NCI-H2171 (cell line): ENCODE data around the gene TUNAR.

Experiments used
- DNase-seq: peaks from one replicate; lab custom pipeline; 2025; lab: John Stamatoyannopoulos, UW

Gene TUNAR

GRCh38 chr14:95872777-95873176, 3.9 kb upstream of the TUNAR start:
- DNase-seq: no peak

GRCh38 chr14:95875831-95876760, 536 bp upstream of the TUNAR start:
- peak; percentile 50 for DNase-seq

- DNase-seq: no peak
These were observed 1.0 kb downstream of the TUNAR start for GRCh38 chr14:95877633-95878032.

GRCh38 chr14:95884377-95884776, 7.7 kb downstream of the TUNAR start:
- no peak for DNase-seq

- no peak for DNase-seq
These were observed 8.6 kb downstream of the TUNAR start for GRCh38 chr14:95885278-95885677.

- DNase-seq: no peak
These were observed 9.2 kb downstream of the TUNAR start for GRCh38 chr14:95885866-95886265.

- DNase-seq: no peak
These were observed 9.9 kb downstream of the TUNAR start for GRCh38 chr14:95886366-95887056.

- no peak for DNase-seq
These were observed 10.7 kb downstream of the TUNAR start for GRCh38 chr14:95887351-95887750.

GRCh38 chr14:95889236-95889979, 12.8 kb downstream of the TUNAR start:
- DNase-seq: no peak

GRCh38 chr14:95891742-95892141, 15.1 kb downstream of the TUNAR start:
- no peak for DNase-seq

GRCh38 chr14:95892142-95892541, 15.5 kb downstream of the TUNAR start:
- no peak for DNase-seq

- DNase-seq: no peak
These were observed 19.1 kb downstream of the TUNAR start for GRCh38 chr14:95895720-95896119.

- no peak for DNase-seq
These were observed 20.0 kb downstream of the TUNAR start for GRCh38 chr14:95896498-95897135.

GRCh38 chr14:95897280-95897679, 20.6 kb downstream of the TUNAR start:
- DNase-seq: no peak

GRCh38 chr14:95901054-95901453, 24.4 kb downstream of the TUNAR start:
- DNase-seq: no peak

GRCh38 chr14:95902273-95902826, 25.7 kb downstream of the TUNAR start:
- DNase-seq: no peak

- DNase-seq: no peak
These were observed 26.5 kb downstream of the TUNAR start for GRCh38 chr14:95903165-95903564.

- no peak for DNase-seq
These were observed 27.0 kb downstream of the TUNAR start for GRCh38 chr14:95903616-95904107.

- DNase-seq: no peak
These were observed 30.0 kb downstream of the TUNAR start for GRCh38 chr14:95906591-95906990.

- DNase-seq: no peak
These were observed 34.0 kb downstream of the TUNAR start for GRCh38 chr14:95910628-95911027.

- DNase-seq: no peak
These were observed 34.8 kb downstream of the TUNAR start for GRCh38 chr14:95911456-95911855.

- DNase-seq: no peak
These were observed 38.7 kb downstream of the TUNAR start for GRCh38 chr14:95915330-95915729.
